NCI-H1048 (cell line): ENCODE results near the gene TINAG.

Experiments used
- DNase-seq: peaks from one replicate; lab custom pipeline; 2025; lab: John Stamatoyannopoulos, UW

TINAG gene, protein sequence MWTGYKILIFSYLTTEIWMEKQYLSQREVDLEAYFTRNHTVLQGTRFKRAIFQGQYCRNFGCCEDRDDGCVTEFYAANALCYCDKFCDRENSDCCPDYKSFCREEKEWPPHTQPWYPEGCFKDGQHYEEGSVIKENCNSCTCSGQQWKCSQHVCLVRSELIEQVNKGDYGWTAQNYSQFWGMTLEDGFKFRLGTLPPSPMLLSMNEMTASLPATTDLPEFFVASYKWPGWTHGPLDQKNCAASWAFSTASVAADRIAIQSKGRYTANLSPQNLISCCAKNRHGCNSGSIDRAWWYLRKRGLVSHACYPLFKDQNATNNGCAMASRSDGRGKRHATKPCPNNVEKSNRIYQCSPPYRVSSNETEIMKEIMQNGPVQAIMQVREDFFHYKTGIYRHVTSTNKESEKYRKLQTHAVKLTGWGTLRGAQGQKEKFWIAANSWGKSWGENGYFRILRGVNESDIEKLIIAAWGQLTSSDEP

DNA sequence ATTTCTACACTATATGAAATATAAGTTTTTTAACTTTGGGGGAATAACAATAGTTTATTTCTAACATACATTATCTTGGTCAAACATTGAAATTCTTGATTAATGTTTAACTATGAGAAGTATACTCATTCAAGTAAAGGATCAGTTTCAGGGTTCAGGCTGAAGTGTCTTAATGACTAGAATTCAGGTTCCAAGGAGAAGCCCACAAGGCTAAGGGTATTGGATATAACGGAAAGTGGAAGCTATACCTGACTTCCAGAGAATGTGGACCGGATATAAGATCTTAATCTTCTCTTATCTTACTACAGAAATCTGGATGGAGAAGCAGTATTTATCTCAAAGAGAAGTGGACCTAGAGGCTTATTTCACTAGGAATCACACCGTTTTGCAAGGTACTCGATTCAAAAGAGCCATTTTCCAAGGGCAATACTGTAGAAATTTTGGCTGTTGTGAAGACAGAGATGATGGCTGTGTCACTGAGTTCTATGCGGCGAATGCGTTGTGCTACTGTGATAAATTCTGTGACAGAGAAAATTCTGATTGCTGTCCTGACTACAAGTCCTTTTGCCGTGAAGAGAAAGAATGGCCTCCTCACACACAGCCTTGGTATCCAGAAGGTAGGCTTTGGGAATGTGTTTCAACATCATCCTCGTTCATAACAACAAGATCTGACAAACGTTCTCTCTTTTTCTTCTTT lies at the start of gene TINAG:
TSS of gene TINAG (plus strand) at position 153 of the 697 bp plus-strand sequence. CDS start at position 263, 110 bp downstream.
- DNase-seq: no peak

- no peak for DNase-seq
Observed at GRCh38 chr6:54260025-54260424, 48.2 kb upstream of the TINAG start.

- DNase-seq: no peak
Observed at GRCh38 chr6:54262499-54262898, 45.7 kb upstream of the TINAG start.

GRCh38 chr6:54262971-54263370 lies 45.3 kb upstream of the TINAG start:
- no peak for DNase-seq

DNA sequence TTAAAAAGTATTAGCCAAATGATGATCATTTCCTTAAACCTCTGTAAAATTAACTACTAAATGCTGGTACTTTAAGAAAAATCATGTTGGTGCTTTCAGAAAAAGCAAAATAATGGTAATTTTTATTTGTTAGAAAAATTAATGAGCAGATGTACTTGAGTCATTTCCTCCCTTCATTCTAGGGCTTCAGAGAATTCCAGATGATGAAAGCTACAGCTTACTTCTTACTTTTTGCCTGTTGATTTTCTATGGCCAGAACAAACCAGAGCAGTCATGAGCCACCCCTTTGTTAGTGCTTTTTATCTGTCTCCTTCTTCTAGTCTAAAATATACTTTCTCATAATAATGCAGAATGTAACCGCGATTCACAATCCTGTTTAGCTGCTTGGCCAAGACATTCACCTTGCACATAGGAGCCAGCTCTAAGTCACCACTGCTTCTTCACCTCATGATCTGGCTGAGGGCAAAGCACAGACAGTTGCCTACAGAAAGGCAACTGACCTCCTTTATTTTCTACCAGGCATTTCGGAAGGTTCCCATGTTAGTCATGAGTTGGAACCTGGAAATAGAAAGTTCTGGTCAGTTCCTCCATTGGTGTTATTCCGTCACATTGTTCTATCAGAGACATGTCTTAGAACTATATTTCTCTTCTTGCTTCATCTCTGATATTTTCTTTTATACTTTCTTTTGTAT lies 43.5 kb upstream of the TINAG start:
- DNase-seq: no peak

DNA sequence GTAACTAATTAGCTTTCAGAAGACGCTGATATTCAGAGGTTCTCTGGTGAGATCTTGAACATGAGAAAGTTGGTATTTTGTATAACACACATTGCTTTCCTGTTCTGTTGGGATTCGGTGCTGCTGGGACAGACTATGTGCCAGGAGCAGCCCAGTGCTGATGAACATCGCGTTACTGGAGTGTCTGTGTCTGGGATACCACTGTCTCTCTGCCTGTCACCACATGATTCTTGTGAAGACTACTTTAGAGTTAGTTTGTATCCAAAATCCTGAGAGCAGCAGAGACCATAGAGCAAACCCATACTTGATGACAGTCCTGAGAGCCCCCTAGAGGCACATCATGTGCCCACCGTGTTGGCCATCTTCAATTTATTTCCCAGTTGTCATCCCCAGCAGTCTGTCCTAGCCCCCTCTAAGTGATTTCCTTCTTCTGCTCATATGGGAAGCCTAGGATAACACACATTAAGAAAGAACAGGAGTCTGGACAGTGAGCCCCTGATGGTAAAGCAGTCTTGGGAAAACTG lies 41.8 kb upstream of the TINAG start:
- DNase-seq: no peak

- DNase-seq: no peak
Observed at GRCh38 chr6:54267798-54268197, 40.4 kb upstream of the TINAG start.

DNA sequence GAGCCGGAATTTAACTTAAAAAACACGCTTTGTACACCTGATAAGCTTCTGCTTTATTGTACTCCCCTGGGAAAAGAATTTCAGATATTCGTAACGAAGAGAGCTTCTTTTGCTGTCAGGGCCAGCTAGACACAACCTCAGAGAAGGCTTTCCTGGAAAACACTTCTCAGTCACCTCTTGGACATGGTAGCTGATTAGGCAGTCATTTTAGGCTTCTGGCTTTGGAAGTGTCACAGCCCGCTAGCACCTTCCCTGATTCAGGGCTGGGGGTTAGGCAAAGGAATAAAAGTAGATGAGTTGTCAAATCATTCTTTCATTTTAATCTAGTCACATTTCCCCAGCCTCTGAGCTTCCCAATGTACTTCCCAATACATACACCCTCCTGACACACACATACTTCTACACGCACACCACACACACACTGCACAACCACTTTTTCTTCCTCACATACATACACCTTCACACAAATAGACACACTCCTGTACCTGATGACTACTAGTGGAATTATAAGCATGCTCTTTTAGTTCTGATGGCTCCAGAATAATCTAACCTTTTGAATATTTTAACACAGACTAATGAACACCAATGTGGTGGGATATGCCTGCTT lies 34.9 kb upstream of the TINAG start:
- no peak for DNase-seq

DNA sequence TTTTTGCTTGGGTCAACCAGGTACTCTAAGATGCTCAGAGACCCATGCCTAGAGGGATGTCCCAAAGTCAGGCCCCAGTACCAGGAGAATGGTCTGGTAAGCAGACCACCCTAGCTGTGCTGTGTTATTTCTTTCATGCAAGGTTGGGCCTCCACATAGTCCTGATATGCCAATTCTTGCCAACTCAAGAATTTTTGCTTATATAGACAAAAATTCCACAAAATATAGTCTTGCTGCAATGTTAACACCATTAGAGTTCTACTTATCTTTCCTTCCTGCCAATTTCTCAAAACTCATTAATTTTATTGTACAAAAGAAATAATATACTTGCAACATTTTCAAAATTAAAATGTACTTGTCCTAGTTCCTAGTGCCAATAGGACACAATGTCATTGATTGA lies 33.9 kb upstream of the TINAG start:
- DNase-seq: no peak

DNA sequence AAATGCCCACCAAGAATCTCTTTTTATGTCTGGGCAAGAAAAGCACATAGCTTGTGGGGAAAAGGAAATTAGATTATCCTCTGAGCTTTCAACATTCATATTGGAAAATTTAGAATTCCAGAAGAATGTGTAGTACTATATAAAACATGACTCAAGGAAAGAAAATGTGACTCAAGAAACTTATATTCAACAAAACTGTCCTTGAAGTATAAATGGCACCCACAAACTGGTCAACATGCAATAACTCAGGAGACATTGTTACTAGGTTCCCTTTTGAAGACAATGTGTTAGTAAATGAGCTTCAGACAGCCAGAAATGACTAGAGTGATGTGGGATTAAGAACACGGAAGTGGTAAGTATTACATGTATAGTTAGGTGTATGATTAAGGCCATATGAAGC lies 26.1 kb upstream of the TINAG start:
- DNase-seq: no peak

GRCh38 chr6:54284161-54284860 lies 23.9 kb upstream of the TINAG start:
- no peak for DNase-seq

DNA sequence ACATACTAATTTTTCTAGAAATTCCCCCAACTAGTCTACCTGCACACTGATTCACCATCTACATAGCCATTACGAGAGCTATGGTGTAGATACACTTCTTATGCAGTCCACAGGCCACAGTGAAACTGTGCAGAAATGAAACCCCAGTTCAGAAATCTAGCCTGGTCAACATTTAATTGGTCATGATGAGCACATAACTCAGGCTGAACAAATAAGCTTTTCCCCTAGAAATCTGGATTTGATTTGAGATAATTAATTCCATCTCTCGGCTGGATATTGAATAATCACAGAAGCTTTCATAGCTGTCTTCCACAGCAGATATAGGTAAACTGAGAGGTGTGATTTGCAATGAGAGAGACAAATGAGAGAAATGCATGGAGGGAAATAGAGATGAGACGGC lies 22.6 kb upstream of the TINAG start:
- DNase-seq: no peak

DNA sequence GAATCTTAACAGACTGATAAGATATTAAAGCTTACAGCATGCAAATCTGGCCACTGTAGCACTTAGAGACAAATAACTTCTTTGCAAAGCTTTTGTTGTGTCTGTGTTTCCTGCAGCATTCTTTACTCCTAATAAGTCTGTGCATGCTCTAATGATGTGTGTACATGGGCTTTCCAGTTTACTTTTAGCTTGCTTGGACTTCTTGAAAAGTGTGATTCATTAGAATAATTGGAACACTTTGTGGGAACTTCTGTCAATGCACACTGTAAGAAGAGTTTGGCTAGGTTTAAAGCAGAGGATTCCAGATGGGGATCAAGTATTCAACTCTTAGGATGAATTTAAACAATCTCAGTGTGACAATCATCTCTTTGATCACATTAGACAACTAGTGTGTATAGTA lies 22.1 kb upstream of the TINAG start:
- DNase-seq: no peak

DNA sequence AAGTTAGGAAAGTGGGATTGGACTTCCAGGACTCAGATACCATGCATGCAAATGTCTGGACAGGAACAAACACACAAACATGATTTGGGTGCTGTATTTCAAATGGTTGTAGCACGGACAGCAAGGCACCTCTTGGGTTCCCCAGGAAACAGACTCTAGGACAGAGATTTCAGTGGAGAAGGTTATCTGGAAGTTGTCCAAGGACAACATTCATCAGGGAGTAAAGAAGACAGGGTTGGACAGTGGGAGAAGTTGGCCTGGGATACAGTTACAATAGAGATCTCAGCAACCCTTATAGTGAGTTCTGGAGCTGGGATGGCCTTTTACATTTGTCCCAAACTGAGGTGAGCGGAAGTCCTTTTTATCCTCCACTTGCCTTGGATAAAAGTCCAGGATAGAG lies 19.8 kb upstream of the TINAG start:
- DNase-seq: no peak

DNA sequence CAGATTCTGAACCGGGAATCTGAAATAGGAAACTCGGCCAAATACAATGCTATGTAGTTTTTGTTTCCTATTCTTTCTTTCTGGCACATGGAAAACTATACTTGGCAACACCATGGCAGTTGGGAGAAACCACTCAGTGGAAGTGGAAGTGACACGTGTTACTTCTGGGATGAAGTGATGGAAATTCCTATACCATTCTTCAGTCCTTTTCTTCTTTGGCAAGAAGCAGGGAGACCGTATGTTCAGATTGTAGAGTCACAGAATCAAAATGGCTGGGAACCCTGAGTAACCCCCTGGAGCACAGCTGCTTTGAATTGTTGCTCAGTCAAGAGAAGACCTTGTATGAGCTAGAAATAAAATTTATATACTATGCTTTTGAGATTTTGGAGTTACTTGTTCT lies 18.8 kb upstream of the TINAG start:
- no peak for DNase-seq

- no peak for DNase-seq
Observed at GRCh38 chr6:54291146-54291545, 17.1 kb upstream of the TINAG start.

DNA sequence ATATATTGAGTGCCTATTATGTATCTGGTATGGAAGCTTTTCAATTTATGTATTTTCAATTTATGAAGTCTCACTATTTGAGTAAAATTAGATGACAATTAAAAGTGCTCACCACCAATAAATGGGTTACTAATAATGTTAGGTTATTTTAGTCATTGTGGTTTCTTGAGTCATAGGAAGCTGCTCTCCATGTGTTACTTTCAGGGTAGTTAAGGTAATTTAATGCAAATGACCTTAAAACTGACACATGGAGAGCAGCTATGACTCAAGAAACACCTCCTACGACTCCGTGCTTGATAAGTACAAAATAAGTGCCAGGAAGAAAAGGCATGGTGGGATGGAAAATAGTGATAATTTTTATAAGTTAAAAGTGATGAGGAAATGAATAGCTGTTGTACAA lies 16.5 kb upstream of the TINAG start:
- no peak for DNase-seq

DNA sequence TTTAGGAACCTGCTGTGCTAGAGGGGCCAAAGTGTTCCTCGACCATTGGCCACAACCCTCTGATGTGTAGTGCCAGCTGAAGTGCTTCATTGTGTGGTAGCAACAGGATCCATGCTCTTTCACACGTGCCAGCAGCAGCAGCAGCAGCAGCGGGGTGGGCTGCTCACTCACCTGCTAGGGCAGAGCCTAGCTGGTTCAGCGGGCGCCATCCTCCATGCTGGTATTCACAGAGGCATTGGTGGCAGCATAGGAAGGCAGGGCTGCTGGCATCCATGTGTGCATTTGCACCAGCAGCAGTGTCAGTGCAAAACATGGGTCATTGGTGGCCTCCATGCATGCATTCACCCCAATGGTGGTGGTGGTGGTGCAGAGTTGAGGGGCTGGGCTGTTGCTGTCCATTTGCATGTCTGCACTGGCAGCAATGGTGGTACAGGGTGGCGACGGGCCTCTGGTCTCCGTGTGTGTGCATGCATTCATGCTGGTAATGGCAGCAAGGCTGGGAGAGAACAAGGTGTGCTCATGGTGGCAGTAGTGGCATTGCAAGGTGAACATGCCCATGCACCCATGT lies 13.2 kb upstream of the TINAG start:
- DNase-seq: no peak

- no peak for DNase-seq
Observed at GRCh38 chr6:54299542-54300269, 8.5 kb upstream of the TINAG start.

- no peak for DNase-seq
Observed at GRCh38 chr6:54301770-54302169, 6.5 kb upstream of the TINAG start.
